GM18499 (cell line): ENCODE results near the gene GPR176.

Source experiments
- ATAC-seq: cut with Tn5 transposase; IDR thresholded peaks from one replicate; pipeline ENCODE4 v1.9.1; 2021; ENCODE audit warnings: moderate number of reproducible peaks; ENCODE audit not compliant: insufficient read depth, unreplicated experiment

GPR176 gene

DNA sequence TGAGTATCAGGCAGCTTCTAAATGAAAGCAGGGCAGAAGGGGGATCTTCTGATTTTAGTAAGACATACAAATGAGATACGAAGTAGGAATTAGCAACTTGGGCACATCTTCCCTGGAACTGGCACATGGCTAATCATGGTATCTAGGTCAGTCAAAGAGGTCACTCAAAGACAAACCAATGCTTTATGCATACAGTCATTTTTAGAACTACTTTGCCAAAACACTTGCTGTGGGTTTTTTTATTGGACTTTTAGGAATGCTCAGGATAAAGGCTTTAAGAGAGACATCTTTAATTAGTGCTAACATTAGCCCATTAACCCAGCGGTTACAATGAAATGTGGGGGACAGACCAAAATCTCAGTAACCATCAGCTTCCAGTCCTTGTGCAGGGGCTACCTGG is 51.7 kb downstream of the GPR176 start:
- ATAC-seq = no peak

DNA sequence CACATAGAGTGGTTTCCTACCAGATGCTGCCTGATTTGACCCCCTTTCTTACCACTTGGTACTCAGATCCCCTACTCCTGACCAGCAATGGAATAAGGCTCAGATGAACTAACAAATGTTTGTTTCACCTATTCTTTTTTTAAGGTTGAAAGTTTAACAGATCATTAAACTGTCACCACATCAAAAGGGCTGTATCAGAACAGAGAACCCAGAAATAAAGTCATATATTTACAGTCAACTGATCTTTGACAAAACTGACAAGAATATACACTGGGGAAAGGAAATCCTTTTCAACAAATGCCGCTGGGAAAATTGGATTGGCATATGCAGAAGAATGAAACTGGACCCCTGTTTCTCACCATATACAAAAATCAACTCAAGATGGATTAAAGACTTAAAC is 56.0 kb downstream of the GPR176 start:
- ATAC-seq = no peak

DNA sequence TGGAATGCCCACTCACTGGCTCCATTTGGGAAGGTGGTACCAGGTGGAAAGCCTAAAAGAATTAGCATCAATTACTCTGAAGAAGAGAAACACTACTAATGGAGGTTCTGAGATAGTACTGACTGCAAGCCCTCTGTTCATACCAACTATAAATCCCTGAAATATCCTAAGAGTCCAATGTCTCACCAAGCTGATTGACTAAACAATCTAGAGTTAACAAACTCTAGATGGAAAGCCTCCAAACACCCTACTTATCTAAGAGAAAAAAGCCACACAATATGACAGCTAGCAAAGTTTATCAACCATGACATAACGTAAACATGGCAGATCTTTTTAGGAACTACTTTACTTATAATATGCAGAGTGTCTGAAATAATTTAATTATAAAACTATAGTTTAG is 59.2 kb downstream of the GPR176 start:
- ATAC-seq = no peak

DNA sequence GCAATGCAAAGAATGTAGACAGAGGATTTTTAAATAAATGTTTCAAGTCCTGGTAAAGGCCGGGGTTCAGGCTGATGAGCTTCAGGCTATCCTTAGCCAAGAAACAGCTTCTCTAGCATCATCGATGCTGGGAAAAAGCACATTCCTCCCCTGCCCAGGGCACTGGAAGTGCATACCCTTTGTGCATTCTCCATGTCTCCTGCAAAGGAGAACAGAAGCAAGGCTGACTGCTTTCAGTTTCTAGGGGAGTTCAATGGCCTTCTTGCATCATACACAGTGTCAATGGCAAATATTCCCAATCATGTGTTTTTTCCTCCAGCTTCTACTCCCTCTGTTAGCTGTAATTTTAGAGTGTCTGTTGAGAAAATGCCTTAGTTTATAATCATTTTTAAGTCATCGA is 59.9 kb downstream of the GPR176 start:
- no peak for ATAC-seq

DNA sequence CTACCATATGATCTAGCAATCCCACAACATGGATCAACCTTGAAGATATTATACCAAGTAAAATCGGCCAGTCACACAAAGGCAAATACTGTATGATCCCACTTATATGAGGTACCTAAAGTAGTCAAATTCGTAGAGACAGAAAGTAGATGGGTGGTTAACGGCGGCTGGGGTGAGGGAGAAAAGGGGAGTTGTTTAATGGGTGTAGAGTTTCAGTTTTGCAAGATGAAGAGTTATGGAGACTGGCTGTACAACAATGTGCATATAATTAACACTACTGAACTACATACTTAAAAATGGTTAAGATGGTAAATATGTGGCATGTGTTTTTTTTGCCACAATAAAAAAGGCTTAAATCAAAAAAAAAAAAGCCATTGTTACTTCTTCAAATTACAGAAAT is 60.4 kb downstream of the GPR176 start:
- no peak for ATAC-seq

DNA sequence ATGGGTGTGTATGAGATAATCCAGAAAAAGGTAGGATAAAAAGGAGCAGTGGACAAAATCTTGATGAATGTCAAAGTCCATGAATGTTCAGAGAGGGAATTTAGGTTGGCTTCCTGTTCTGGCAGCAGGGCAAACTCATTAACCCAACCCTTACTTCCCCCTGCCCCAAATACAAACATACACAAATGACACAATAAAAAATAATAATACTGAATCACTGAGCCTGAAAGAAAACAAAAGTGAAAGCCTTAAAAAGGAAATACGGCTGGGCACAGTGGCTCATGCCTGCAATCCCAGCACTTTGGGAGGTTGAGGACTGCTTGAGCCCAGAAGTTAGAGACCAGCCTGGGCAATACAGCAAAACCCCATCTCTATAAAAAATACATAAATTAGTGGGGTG is 62.9 kb downstream of the GPR176 start:
- no peak for ATAC-seq

DNA sequence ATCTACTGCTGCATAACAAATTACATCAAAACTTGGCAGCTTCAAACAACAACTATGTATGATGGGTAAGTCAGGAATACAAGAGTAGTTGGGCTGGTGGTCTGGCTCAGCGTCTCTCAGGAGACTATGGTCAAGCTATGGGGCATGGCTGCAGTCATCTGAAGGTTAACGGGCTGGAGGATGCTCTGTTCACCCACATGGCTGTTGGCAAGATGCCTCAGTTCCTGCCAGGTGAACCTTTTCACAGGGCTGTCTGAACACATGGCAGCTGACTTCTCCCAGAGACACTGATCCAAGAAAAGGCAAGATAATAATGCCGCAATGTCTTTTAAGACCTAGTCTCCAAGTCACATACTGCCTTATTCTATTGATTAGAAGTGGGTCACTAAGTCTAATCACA is 63.7 kb downstream of the GPR176 start:
- ATAC-seq = no peak

DNA sequence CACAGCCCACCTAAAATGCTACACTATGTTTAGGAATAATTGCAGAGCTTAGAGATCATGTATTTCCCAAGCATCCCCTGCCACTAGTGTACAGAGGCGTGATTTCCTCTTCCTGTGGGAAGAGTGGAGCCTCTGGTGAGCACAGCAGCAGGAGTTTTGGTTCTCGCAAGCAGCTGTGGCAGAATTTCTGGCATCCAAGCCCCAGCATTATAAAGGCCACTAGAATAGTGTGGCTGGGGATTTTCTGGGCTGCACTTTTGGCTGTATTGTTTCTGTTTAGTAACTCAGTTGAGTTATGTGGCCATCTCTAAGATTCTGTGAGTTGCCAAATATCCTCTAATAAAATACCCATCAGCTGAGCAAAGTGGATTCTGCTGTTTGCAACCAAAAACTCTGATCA is 64.7 kb downstream of the GPR176 start:
- ATAC-seq = no peak

DNA sequence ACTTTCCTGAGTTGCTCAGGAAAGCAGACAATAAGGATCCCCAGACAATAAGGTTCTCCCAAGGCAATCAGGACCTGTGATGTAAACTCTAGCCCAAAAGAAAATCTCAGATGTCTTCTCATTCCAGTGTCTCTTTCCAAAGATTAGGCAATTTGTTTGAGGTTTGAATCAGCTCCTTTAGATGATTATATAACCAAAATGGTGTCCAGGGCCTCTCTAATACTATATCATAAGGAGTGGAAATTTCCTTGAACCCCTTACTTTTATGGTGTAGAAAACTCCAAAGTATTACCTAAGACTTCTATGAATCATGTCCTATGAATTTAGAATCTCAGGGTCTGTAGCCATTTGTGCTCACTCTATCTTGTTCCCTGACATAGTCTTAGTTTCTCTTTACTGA is 65.9 kb downstream of the GPR176 start:
- no peak for ATAC-seq

DNA sequence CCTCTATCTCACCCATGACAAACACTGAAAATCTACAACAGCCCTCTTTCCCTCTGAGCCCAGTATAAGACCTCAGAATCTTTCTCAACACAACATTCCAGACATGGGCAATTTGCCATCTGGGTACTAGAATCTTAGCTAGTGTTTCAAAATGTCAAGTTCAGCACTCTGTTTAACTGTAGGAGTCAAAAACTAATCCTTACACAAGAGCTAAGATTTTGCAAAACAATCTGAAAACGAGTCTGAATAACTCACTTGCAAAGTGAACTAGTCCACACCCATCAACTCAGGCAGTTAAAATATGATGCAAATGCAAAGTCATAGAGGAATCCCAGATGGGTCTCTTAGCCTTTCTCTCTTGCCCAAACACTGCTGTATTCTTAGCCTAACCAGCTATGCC is 67.8 kb downstream of the GPR176 start:
- ATAC-seq = no peak

DNA sequence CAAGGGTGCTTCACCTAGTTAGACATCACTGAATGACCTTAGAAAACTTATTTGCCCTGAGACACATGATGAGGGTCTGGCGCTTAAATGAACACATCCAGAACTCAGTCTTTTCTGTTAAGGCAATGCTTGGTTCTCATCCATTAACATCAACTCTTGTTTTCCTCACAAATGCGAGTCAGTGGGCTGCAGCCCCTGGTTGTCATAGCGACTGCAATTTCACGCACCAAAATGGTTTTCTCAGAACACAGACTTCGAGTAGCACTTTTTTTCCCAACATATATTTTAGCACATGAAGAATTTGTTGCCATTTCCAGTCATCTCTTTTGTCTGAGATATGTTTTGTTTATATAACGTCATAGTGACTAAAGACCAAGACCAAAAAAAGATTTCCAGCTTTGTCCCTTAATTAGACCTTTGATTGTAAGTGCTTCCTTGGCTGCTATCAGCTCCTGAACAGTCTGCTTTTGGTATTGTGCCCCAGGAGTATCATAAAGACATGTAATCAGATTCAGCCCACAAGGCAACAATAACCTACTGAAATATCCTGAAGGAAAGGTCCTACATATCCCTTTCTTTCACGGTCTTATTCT is 68.5 kb downstream of the GPR176 start:
- no peak for ATAC-seq

DNA sequence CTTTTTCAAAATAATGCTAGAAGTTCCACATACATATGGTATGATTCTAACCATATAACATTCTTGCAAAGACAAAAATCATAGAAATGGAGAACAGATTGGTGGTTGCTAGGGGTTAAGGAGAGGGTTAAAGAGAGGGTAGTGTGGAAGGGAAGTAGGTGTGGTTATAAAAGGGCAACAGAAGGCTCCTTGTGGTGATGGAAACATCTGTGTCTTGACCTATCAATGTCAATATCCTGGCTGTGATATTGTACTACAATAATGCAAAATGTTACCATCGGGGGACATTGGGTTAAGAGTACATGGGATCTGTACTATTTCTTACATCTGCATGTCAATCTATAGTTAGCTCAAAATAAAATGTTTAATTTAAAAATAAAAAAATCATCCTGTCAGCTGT is 69.6 kb downstream of the GPR176 start:
- no peak for ATAC-seq

DNA sequence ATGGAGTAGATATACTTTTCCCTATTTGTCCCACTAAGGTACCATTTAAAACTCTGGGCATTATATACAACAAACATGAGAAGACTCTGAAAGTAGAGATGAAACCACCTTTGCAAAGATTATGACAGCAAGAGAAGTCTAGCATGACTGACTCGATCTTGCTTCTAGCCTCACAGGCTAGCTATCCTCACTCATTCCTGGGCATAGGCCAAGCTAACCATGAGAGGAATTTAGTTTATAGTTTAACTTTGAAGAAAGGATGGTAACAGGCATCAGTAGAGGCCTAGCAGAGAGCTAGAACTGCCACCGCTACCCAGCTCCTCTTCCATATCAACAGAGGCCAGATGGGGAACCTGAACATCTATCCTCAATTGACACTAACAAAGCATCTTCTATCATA is 74.0 kb downstream of the GPR176 start:
- no peak for ATAC-seq

DNA sequence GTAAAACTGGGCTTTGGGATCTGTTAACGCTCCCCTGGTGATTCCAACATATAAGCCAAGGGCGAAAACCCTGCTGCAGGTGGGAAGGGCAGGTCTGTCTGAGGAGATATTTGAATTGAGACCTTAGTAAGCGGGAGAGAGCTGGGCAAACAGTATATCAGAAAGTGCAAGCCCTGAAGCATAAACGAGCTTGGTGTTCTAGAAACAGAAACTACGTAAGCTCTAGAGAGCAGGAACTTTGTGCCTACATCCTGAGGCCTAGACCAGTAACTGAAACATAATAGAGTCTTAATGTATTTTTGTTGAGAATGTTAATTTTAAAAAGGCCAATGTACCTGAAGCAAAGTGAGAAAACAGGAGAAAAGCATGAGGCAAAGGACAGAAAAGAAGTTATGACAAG is 74.5 kb downstream of the GPR176 start:
- no peak for ATAC-seq

DNA sequence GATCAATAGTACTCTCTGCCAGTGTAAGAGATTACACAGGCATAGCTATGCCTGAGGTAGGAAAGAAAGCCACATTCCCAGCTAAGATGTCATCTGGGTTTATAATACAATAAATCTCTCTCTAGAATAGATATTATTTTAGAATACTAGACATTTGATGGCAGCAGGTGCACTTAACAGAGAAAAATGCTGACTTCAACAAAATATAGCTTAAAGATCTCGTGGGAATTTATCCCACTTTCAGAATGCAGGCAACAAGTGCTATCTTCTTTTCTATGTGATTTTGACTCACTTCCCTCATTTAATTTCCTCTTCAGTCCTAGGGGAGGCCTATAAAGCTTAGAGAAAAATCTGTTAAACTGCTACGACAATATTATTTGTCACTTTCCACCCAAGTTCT is 76.5 kb downstream of the GPR176 start:
- ATAC-seq = no peak

DNA sequence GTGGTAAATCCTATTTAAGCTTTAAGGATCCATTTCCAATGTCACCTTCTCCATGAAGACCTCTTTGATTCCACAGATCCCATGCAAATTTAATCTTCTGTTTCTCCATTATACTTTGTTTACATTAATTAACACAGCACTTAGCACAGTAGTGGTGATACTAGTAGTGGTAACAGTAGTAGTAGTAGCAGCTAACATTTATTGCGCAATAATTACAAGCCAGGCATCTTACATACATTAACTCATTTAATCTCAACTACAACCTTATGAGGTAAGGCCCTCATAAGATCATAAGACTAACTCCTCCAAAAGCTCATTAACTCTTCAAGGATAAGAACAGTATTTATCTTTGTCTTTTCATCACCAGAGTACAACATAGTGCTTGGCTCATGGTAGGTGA is 82.6 kb downstream of the GPR176 start:
- ATAC-seq = no peak

DNA sequence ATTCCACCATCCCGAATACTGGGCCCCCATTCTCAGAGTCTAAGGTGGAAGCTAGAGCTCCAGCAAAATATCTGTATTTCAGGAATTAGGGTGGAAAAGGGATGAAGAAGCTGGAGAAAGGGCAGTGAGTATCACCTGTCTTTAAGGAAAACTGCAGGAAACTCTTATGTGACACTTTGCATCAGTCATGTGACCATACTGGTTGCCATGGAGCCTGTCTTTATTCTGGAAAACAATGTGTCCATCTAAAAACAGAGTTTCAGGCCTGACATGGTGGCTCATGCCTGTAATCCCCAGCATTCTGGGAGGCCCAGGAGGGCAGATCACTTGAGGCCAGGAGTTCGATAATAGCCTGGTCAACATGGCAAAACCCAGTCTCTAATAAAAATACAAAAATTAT is 84.5 kb downstream of the GPR176 start:
- ATAC-seq = no peak

DNA sequence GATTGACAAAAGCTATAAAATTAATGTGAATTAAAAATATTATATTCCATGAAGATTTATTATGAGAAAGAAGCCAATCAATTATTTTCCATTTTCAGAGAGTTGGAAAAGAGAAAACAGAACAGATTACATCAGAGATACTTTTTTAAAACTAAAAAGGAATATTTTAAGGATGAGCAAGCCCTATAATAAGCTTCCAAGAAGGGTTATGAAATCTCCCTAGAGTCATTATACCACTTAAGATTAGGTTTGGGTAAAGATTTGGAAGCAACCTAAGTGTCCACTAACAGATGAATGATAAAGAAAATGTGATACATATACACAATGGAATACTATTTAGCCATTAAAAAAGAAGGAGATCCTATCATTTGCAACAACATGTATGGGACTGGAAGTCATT is 85.8 kb downstream of the GPR176 start:
- no peak for ATAC-seq

DNA sequence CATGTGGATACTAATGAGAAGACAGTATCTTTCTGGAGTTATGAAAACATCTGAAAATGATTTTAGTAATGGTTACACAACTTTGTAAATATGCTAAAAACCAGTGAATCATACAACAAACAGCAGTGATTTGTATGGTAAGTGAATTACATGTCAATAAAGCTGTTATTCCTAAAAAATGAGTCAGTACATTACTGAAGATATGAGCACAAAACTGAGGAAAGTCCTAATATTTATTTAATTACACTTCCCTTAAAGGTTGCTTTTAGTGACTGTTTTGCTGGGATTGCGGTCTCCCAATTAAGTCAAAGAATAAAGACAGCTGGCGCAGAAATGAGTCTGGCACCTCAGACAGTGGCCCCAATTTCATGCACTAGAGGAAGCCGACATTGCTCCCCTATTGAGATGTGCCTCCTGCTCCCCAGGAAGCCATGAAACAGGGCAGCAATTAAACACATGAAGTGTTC is 86.5 kb downstream of the GPR176 start:
- no peak for ATAC-seq

DNA sequence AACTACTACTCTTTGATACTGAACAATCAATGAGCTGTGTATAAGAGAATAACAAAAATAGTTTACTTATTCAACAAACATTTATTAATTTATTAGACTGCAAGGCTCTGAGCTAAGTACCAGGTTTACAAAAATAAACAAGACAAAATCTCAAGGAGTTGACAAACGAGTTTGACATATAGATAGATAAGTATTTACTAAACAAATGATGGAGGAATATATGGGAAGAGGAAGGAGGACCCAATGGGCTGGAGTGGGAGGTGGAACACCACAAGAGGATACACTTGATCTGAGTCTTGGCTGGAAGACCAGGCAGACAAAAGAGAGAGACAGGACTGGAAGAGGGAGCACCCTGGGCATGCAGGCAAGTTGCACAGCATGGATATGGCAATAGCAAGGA is 89.9 kb downstream of the GPR176 start:
- ATAC-seq = no peak

DNA sequence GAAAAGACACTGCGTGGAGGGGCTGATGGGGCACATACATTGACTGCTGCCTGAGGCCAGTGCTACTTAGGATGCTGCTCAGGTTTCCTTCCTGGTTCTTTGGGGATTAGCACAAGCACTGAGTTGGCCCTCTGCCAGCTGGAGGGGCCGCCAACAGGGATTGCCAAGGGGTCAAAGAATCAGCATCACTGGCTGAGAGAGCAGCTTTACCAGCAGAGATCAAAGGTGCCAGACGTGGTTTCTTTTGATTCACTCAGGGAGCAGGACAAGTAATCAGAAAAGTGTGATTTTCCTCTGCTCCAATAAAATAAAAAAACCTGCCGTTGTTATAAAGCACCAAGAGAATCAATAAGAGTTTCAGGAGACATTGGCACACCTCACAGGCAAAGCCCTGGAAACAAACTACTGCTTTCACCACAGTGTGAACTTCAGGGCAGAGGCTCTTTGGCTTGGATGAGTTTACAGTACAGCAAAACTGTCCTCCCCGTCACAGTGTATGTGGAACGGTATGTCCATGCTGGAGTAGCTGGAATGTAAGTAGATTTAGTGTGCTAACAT is 91.6 kb downstream of the GPR176 start:
- ATAC-seq = no peak

DNA sequence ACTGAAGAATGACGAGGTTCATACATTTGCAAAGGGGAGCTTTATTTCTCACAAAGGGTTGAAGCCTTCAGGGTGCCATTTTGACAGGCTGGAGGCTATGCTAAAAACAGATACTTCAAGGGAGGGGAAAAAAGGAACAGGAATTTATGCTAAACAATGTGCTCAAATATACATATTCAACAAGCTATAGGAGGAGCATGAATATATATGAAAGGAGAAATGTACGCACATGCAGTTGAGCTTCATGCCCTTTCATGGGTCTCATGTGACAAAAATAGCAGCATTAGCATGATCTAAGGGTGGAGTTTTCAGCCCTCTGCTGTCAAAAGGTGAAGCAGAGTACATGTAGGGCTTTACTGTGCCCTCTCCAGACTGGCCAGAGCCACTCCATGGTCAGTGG is 93.1 kb downstream of the GPR176 start:
- no peak for ATAC-seq

DNA sequence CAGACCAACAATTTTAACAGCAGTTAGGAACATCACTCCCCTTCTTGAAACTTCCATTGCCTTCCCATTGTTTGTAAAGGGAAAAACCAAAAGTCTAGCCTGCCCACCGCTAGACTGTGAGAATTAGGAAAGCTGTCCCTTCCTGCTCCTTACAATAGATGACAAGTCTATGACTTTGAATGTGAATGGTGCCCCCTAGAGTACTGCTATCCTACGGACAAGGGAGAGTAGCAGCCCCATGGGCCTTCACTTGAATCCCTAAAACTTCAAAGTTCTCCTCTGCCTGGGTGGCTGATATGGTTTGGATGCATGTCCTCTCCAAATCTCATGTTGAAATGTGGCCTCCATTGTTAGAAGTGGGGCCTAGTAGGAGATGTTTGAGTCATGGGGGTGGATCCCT is 96.4 kb downstream of the GPR176 start:
- ATAC-seq = no peak
